OCI-LY1 (cell line): Measurements from ENCODE around the gene CACNA2D3.

Source experiments
- H2AFZ ChIP-seq: fragments of 200-600 bp; sonication (generic), shearing (Covaris generic); 2 replicates; pipeline ENCODE4 v1.6.0; 2014; ENCODE audit warnings: antibody characterized with exemption, mild to moderate bottlenecking, low read length
- H3F3A ChIP-seq: fragments of 200-600 bp; sonication (generic), shearing (Covaris generic); 2 replicates; pipeline ENCODE4 v1.6.0; 2014; ENCODE audit warnings: mild to moderate bottlenecking, antibody characterized with exemption, low read length, moderate library complexity; ENCODE audit not compliant: insufficient read depth
- H3K27ac ChIP-seq: fragments of 200-600 bp; sonication (generic); 2 replicates; pipeline ENCODE4 v1.5.1; 2014; ENCODE audit warnings: low read length, mixed run types, mild to moderate bottlenecking, low read depth; ENCODE audit not compliant: poor library complexity, severe bottlenecking
- H3K27me3 ChIP-seq: fragments of 200-600 bp; sonication (generic); 2 replicates; pipeline ENCODE4 v1.6.0; 2014; ENCODE audit warnings: antibody characterized with exemption, mild to moderate bottlenecking, low read length, moderate library complexity; ENCODE audit not compliant: insufficient read depth
- H3K36me3 ChIP-seq: fragments of 200-600 bp; sonication (generic); 2 replicates; pipeline ENCODE4 v1.6.1; 2014; ENCODE audit warnings: mild to moderate bottlenecking, antibody characterized with exemption, low read length, moderate library complexity, mixed read lengths; ENCODE audit not compliant: insufficient read depth
- H3K4me1 ChIP-seq: fragments of 200-600 bp; sonication (generic); 2 replicates; pipeline ENCODE4 v1.5.1; 2014; ENCODE audit warnings: mild to moderate bottlenecking, low read length, moderate library complexity; ENCODE audit not compliant: insufficient read depth, severe bottlenecking
- H3K4me2 ChIP-seq: fragments of 200-600 bp; sonication (generic), shearing (Covaris generic); 2 replicates; pipeline ENCODE4 v1.6.1; 2014; ENCODE audit warnings: low read length
- H3K4me3 ChIP-seq: fragments of 200-600 bp; sonication (generic); 2 replicates; pipeline ENCODE4 v1.5.1; 2014; ENCODE audit warnings: low read length, low read depth, mild to moderate bottlenecking, mixed read lengths; ENCODE audit not compliant: poor library complexity, severe bottlenecking
- H3K79me2 ChIP-seq: fragments of 200-600 bp; shearing (Covaris generic); 2 replicates; pipeline ENCODE4 v1.6.1; 2016; ENCODE audit warnings: mixed run types, low read length, mixed read lengths; ENCODE audit not compliant: insufficient read depth
- H3K9ac ChIP-seq: fragments of 200-600 bp; sonication (generic), shearing (Covaris generic); 2 replicates; pipeline ENCODE4 v1.6.1; 2014; ENCODE audit warnings: mild to moderate bottlenecking, low read length, mixed read lengths
- H3K9me2 ChIP-seq: fragments of 200-600 bp; sonication (generic), shearing (Covaris generic); 2 replicates; pipeline ENCODE4 v1.6.1; 2014; ENCODE audit warnings: low read depth, mild to moderate bottlenecking, low read length, mixed read lengths
- H3K9me3 ChIP-seq: fragments of 200-600 bp; shearing (Covaris generic); 2 replicates; pipeline ENCODE4 v1.6.1; 2014; ENCODE audit warnings: low read length, mixed read lengths
- H4K20me1 ChIP-seq: fragments of 200-600 bp; sonication (generic), shearing (Covaris generic); 2 replicates; pipeline ENCODE4 v1.6.0; 2016; ENCODE audit warnings: mild to moderate bottlenecking, low read length; ENCODE audit not compliant: insufficient read depth
- CTCF ChIP-seq: fragments of 200-600 bp; sonication (generic), shearing (Covaris generic); IDR thresholded peaks from 2 replicates; pipeline ENCODE4 v1.5.1; 2017; ENCODE audit warnings: mild to moderate bottlenecking, antibody characterized with exemption, low read length, moderate library complexity, mixed read lengths
- EZH2 ChIP-seq: fragments of 200-600 bp; sonication (generic), shearing (Covaris generic); IDR thresholded peaks from 2 replicates; pipeline ENCODE4 v1.8.0; 2017; ENCODE audit warnings: borderline replicate concordance, mixed run types, mild to moderate bottlenecking, antibody characterized with exemption, low read length, moderate library complexity, mixed read lengths

The CACNA2D3 gene

GRCh38 chr3:54122324-54123002 is at the start of gene CACNA2D3:
Gene CACNA2D3, plus strand, starts transcription at chr3:54122552.
- no peak within 1 kb of the TSS for H2AFZ ChIP-seq
- H3K27ac ChIP-seq: no peak within 1 kb of the TSS
- no peak within 1 kb of the TSS for H3K9ac ChIP-seq
- no peaks in the 10 kb centered on the region for H3K9me3 ChIP-seq
- H3K36me3 ChIP-seq: no peaks in the 10 kb centered on the region
- peak within 1 kb of the TSS; percentile 51; the same call in 1 of the 2 replicates for H3K4me2 ChIP-seq
- no peaks in the 10 kb centered on the region for H3K79me2 ChIP-seq
- peak within 1 kb of the TSS; percentile 49 for H3K4me3 ChIP-seq
- no peaks in the 10 kb centered on the region for H3F3A ChIP-seq
- TF ChIP-seq EZH2 (no peak), CTCF (no peak)
- no peaks in the 10 kb centered on the region for H4K20me1 ChIP-seq
- no peaks in the 10 kb centered on the region for H3K9me2 ChIP-seq
- no peaks in the 10 kb centered on the region for H3K4me1 ChIP-seq
- H3K27me3 ChIP-seq: no peaks in the 10 kb centered on the region

DNA sequence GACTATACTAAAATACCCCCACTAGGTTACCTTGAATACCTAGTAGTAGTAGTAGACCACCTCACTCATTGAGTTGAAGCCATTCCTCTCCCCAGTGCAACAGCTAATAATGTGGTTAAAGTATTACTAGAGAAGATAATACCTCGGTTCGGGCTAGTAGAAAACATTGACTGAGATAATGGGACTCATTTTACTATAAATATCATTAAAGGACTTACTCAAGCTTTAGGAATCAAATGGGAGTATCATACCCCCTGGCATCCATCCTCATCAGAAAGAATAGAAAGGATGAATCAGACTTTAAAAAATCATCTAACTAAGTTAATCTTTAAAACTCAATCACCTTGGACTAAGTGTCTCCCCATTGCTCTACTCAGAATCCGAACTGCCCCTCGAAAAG is 49.0 kb upstream of the CACNA2D3 start:
- no peaks in the 10 kb centered on the region; the same call in 1 of the 2 replicates for H3K27me3 ChIP-seq
- no peaks in the 10 kb centered on the region for H3K79me2 ChIP-seq
- TF ChIP-seq EZH2 (no peak), CTCF (no peak)
- H3K4me2 ChIP-seq: no peak overlapping the region
- no peak overlapping the region for H2AFZ ChIP-seq
- 0 out of 2 replicates have a peak, but pooled peaks cover 3% of the 10 kb centered on the region for H3K9me3 ChIP-seq
- H4K20me1 ChIP-seq: no peaks in the 10 kb centered on the region
- no peaks in the 10 kb centered on the region for H3K9me2 ChIP-seq
- no peak overlapping the region for H3K9ac ChIP-seq
- H3K27ac ChIP-seq: no peak overlapping the region
- H3K36me3 ChIP-seq: no peaks in the 10 kb centered on the region
- H3F3A ChIP-seq: no peaks in the 10 kb centered on the region
- no peaks in the 10 kb centered on the region for H3K4me1 ChIP-seq
- no peak overlapping the region for H3K4me3 ChIP-seq

GRCh38 chr3:54079314-54079713 is 43.0 kb upstream of the CACNA2D3 start:
- Histone ChIP-seq H3K4me2 (no peak overlapping the region), H3K79me2 (no peaks in the 10 kb centered on the region), H4K20me1 (no peaks in the 10 kb centered on the region), H3K27me3 (no peaks in the 10 kb centered on the region), H3K9ac (no peak overlapping the region), H3K4me3 (no peak overlapping the region), H3F3A (no peaks in the 10 kb centered on the region), H3K9me3 (no peaks in the 10 kb centered on the region), H3K9me2 (no peaks in the 10 kb centered on the region), H3K27ac (no peak overlapping the region), H2AFZ (no peak overlapping the region), H3K4me1 (no peaks in the 10 kb centered on the region), H3K36me3 (no peaks in the 10 kb centered on the region)
- TF ChIP-seq EZH2 (no peak), CTCF (no peak)
